ENCODE results near the gene GRID2.

GRCh38 chr4:93719552-93719951 lies 1415.8 kb downstream of the GRID2 start:
- TF ChIP-seq POLR2A (IDR thresholded peaks at IDR 0.05; ENCODE audit: low read depth, low read length) (no peak), TAF1 (IDR thresholded peaks at IDR 0.05; ENCODE audit: low read depth, low read length) (no peak)

All from GM12891 (cell line).